ENCODE measurements around the gene ZNF789.
"Not testable (repeated sequence)": the region's sequence is repeated elsewhere in the genome, so short reads cannot be mapped to it uniquely, and the experiment has no call there.

ZNF789 gene

GRCh38 chr7:99472561-99473314 is at the start of gene ZNF789:
Gene ZNF789, plus strand, starts transcription at chr7:99472890. Its CDS starts 3,567 bp downstream, at chr7:99476457.
- peak; percentile 88 to 90 for DNase-seq (ENCODE audit: low read depth in 2 of 2)

GRCh38 chr7:99424932-99425730 is 47.6 kb upstream of the ZNF789 start:
- DNase-seq (ENCODE audit: low read depth in 2 of 2), result no peak

- no peak for DNase-seq (ENCODE audit: low read depth in 2 of 2)
Observed at GRCh38 chr7:99428972-99429566, 43.6 kb upstream of the ZNF789 start.

GRCh38 chr7:99429756-99430155 is 42.9 kb upstream of the ZNF789 start:
- DNase-seq (ENCODE audit: low read depth in 2 of 2), result no peak

- DNase-seq (ENCODE audit: low read depth in 2 of 2), result not testable (repeated sequence)
Observed at GRCh38 chr7:99431756-99432540, 40.7 kb upstream of the ZNF789 start.

- DNase-seq (ENCODE audit: low read depth in 2 of 2), result no peak
Observed at GRCh38 chr7:99433158-99433557, 39.5 kb upstream of the ZNF789 start.

GRCh38 chr7:99437946-99438572 is 34.6 kb upstream of the ZNF789 start:
- no peak for DNase-seq (ENCODE audit: low read depth in 2 of 2)

- peak; percentile 79 to 83 for DNase-seq (ENCODE audit: low read depth in 2 of 2)
Observed at GRCh38 chr7:99438573-99439480, 33.9 kb upstream of the ZNF789 start, which contains the start of the genes CPSF4 and PTCD1. Gene CPSF4, plus strand, starts transcription at chr7:99438943. Its CDS starts 140 bp downstream, at chr7:99439083. Gene PTCD1, minus strand, starts transcription at chr7:99438798. Its CDS starts 3,556 bp downstream, at chr7:99435242.

- no peak for DNase-seq (ENCODE audit: low read depth in 2 of 2)
Observed at GRCh38 chr7:99440195-99440594, 32.5 kb upstream of the ZNF789 start.

- no peak for DNase-seq (ENCODE audit: low read depth in 2 of 2)
Observed at GRCh38 chr7:99446096-99446495, 26.6 kb upstream of the ZNF789 start.

- no peak for DNase-seq (ENCODE audit: low read depth in 2 of 2)
Observed at GRCh38 chr7:99447943-99448342, 24.7 kb upstream of the ZNF789 start.

GRCh38 chr7:99448855-99449254 is 23.8 kb upstream of the ZNF789 start:
- no peak for DNase-seq (ENCODE audit: low read depth in 2 of 2)

- no peak for DNase-seq (ENCODE audit: low read depth in 2 of 2)
Observed at GRCh38 chr7:99449326-99449725, 23.4 kb upstream of the ZNF789 start.

GRCh38 chr7:99451936-99452335 is 20.8 kb upstream of the ZNF789 start:
- no peak for DNase-seq (ENCODE audit: low read depth in 2 of 2)

- no peak for DNase-seq (ENCODE audit: low read depth in 2 of 2)
Observed at GRCh38 chr7:99452541-99452940, 20.1 kb upstream of the ZNF789 start.

- DNase-seq (ENCODE audit: low read depth in 2 of 2), result no peak
Observed at GRCh38 chr7:99453105-99453504, 19.6 kb upstream of the ZNF789 start.

- no peak for DNase-seq (ENCODE audit: low read depth in 2 of 2)
Observed at GRCh38 chr7:99455874-99456273, 16.8 kb upstream of the ZNF789 start.

- DNase-seq (ENCODE audit: low read depth in 2 of 2), result no peak
Observed at GRCh38 chr7:99456288-99456687, 16.4 kb upstream of the ZNF789 start.

- no peak for DNase-seq (ENCODE audit: low read depth in 2 of 2)
Observed at GRCh38 chr7:99457050-99457649, 15.5 kb upstream of the ZNF789 start.

Measured in fibroblast of skin of left biceps (primary cell).